Measurements from ENCODE around the gene GSTA4.

DNA sequence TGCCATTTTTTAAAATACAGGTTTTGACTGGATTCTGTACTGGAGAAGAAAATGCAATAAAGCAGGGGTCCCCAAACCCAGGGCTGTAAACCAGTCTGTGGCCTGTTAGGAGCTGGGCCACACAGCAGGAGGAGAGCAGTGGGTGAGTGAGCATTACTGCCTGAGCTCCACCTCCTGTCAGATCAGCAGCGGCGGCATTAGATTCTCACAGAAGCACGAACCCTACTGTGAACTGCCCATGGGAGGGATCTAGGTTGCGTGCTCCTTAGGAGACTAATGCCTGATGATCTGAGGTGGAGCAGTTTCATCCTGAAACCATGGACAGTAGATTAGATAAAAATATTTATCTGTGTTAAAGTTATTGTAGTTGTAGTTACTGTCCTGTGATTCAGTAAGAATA, 49.0 kb upstream of the GSTA4 start:
- TF ChIP-seq, protein P1, sequence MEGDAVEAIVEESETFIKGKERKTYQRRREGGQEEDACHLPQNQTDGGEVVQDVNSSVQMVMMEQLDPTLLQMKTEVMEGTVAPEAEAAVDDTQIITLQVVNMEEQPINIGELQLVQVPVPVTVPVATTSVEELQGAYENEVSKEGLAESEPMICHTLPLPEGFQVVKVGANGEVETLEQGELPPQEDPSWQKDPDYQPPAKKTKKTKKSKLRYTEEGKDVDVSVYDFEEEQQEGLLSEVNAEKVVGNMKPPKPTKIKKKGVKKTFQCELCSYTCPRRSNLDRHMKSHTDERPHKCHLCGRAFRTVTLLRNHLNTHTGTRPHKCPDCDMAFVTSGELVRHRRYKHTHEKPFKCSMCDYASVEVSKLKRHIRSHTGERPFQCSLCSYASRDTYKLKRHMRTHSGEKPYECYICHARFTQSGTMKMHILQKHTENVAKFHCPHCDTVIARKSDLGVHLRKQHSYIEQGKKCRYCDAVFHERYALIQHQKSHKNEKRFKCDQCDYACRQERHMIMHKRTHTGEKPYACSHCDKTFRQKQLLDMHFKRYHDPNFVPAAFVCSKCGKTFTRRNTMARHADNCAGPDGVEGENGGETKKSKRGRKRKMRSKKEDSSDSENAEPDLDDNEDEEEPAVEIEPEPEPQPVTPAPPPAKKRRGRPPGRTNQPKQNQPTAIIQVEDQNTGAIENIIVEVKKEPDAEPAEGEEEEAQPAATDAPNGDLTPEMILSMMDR (conservative IDR thresholded peaks at IDR 0.05; ENCODE audit: low read depth in 2 of 2), result no peak
- TF ChIP-seq POLR2AphosphoS5 (IDR thresholded peaks at IDR 0.05; ENCODE audit: low read depth), result no peak
- no peak for TF ChIP-seq EZH2 (IDR thresholded peaks at IDR 0.05; ENCODE audit: low read depth, unreplicated experiment)
- TF ChIP-seq, protein P2, sequence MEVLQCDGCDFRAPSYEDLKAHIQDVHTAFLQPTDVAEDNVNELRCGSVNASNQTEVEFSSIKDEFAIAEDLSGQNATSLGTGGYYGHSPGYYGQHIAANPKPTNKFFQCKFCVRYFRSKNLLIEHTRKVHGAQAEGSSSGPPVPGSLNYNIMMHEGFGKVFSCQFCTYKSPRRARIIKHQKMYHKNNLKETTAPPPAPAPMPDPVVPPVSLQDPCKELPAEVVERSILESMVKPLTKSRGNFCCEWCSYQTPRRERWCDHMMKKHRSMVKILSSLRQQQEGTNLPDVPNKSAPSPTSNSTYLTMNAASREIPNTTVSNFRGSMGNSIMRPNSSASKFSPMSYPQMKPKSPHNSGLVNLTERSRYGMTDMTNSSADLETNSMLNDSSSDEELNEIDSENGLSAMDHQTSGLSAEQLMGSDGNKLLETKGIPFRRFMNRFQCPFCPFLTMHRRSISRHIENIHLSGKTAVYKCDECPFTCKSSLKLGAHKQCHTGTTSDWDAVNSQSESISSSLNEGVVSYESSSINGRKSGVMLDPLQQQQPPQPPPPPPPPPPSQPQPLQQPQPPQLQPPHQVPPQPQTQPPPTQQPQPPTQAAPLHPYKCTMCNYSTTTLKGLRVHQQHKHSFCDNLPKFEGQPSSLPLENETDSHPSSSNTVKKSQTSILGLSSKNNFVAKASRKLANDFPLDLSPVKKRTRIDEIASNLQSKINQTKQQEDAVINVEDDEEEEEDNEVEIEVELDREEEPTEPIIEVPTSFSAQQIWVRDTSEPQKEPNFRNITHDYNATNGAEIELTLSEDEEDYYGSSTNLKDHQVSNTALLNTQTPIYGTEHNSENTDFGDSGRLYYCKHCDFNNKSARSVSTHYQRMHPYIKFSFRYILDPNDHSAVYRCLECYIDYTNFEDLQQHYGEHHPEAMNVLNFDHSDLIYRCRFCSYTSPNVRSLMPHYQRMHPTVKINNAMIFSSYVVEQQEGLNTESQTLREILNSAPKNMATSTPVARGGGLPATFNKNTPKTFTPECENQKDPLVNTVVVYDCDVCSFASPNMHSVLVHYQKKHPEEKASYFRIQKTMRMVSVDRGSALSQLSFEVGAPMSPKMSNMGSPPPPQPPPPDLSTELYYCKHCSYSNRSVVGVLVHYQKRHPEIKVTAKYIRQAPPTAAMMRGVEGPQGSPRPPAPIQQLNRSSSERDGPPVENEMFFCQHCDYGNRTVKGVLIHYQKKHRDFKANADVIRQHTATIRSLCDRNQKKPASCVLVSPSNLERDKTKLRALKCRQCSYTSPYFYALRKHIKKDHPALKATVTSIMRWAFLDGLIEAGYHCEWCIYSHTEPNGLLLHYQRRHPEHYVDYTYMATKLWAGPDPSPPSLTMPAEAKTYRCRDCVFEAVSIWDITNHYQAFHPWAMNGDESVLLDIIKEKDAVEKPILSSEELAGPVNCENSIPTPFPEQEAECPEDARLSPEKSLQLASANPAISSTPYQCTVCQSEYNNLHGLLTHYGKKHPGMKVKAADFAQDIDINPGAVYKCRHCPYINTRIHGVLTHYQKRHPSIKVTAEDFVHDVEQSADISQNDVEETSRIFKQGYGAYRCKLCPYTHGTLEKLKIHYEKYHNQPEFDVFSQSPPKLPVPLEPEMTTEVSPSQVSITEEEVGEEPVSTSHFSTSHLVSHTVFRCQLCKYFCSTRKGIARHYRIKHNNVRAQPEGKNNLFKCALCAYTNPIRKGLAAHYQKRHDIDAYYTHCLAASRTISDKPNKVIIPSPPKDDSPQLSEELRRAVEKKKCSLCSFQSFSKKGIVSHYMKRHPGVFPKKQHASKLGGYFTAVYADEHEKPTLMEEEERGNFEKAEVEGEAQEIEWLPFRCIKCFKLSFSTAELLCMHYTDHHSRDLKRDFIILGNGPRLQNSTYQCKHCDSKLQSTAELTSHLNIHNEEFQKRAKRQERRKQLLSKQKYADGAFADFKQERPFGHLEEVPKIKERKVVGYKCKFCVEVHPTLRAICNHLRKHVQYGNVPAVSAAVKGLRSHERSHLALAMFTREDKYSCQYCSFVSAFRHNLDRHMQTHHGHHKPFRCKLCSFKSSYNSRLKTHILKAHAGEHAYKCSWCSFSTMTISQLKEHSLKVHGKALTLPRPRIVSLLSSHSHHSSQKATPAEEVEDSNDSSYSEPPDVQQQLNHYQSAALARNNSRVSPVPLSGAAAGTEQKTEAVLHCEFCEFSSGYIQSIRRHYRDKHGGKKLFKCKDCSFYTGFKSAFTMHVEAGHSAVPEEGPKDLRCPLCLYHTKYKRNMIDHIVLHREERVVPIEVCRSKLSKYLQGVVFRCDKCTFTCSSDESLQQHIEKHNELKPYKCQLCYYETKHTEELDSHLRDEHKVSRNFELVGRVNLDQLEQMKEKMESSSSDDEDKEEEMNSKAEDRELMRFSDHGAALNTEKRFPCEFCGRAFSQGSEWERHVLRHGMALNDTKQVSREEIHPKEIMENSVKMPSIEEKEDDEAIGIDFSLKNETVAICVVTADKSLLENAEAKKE (CRISPR knock-in tag; IDR thresholded peaks at IDR 0.05), result no peak
- TF ChIP-seq ZNF114 (CRISPR knock-in tag; IDR thresholded peaks at IDR 0.05), result no peak
- TF ChIP-seq EZH2phosphoT487 (IDR thresholded peaks at IDR 0.05; ENCODE audit: unreplicated experiment), result no peak
